ENCODE measurements around the gene PPIL1.

The PPIL1 gene

DNA sequence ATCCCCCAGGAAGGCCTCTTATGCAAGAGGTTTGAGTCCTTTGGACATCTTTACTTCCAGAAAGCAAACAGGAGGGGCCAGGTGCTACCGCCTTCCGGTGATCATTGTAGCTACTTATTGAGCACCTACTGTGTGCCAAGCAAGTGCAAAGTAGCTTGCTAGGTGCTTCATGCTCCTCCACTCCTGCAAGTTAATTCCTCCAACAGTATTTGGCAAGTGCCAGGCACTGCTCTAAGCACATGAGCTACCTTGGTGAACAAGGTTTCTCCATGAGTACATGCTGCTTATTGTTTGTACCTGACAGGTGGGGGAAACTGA is 37.6 kb downstream of the PPIL1 start:
- in situ Hi-C loops (cut with MboI; ENCODE audit: low sequenced_read_pairs), result no loop called here

DNA sequence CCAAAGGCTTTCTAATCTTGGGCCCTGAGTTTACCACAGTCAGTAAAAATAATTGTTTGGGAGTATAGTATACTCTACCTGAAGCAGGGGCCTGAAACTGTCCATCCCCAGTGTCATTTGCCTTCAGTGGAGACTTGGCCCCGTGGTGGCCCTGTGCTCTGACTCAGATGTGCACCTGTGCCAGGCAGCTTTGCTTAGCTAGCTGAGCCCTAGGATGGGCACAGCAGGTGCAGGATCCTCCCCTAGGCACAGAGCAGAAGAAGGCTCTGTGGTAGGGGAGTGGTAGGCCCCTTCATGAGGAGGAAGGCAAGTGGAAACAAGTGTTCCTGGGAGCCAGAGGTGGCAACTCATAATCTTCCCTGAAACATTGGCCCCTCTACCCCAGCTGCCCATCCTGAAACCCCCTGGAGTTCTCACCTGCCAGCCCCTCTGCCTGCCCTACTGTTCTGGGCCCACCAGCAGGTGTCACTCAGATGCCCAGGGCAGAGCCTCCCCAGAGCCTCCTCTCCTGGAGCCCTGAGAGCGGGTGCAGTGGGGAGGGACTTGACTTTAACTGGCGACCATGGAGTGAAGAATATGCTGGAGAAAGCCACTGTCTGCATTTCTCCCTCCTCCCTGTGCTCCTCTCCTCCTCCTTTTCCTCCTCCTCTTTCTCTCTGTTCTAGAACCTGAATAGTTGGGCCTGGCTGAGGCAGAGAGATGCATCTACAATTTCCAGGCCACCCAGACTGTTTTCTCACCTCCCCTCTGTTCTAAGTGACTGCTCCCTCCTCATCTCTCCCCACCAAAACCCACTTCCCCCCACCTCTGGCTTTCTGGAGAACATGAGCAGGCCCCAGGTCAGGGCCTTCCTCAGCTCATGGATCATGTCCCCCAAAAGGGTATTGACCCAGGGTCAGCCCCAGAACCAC is 38.2 kb downstream of the PPIL1 start:
- in situ Hi-C loops (cut with MboI; ENCODE audit: low sequenced_read_pairs), result no loop called here

DNA sequence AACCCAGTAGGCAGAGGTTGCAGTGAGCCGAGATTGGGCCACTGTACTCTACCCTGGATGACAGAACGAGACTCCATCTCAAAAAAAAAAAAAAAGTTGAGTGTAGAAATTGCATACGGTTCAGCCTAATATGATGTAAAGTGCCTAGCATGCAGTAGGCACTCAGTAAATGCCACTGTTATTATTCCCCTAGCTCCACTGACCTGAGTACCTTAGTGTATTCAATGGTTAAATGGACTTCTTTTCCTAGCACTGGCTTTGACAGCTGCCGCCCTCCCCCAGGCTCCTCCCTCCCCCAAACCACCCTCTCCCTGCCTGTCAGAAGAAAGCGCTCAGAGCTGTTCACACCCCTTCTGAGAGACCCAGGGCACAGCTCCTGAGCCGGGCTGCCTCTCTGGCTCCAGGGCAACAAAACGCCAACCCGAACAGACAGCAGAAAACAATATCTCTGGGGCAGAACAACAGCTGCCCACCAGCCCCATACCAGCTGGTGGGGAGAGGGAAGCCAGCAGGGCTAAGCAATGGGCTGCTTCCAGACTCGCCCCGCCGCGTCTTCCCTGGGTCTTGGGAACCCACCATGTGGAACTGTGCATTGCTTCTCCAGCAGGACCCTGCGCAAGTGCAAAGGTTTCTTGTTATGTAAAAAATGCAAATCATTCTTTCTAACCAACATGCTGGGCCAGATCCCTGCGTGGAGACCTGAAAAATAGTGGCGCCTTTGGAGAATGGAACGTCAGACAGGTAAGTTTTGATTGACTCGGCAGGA is 39.8 kb downstream of the PPIL1 start:
- in situ Hi-C loops (cut with MboI; ENCODE audit: low sequenced_read_pairs), result no loop called here

DNA sequence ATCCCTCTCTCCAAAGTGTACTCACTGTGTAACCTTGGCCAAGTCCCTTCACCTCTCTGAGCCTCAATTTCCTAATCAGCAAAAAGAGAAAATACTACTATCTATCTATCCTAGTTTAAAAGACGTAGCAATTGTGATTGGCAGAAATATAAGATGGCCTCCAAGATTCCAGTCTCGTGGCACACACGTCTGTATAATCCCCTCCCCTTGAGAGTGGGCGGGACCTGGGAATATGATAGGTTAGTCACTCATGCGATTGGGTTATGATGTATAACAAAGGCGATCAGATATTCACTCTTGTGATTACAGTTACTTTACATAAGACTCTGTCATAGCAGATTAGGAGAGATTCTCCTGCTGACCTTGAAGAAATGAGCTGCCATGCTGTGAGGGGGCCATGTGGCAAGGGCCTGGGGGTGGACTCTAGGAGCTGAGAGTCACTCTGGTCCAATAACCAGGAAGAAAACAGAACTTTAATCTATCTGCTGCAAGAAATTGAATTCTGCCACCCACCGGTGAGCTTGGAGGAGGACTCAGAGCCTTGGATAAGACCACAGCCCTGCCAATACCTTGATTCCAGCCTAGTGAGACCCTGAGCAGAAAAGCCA is 41.3 kb downstream of the PPIL1 start:
- in situ Hi-C loops (cut with MboI; ENCODE audit: low sequenced_read_pairs), result no loop called here

DNA sequence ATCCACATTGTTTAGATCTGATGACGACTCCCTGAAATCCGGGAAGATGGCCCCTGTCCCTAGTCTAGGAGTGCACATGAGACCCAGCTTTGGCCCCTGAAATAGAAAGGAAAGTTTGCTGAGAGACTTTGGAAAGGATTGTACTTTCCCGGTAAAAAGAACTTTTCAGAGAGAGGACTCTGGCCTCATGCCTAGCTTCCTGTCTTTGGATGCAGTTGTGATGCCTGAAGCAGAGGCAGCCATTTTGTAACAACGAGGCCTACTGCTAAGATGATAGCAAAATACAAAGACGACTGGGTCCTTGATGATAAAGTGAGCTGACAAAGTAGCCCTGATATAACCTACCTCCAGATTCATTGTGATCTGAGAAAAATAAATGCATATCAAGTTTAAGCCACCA is 42.3 kb downstream of the PPIL1 start:
- in situ Hi-C loops (cut with MboI; ENCODE audit: low sequenced_read_pairs), result no loop called here

DNA sequence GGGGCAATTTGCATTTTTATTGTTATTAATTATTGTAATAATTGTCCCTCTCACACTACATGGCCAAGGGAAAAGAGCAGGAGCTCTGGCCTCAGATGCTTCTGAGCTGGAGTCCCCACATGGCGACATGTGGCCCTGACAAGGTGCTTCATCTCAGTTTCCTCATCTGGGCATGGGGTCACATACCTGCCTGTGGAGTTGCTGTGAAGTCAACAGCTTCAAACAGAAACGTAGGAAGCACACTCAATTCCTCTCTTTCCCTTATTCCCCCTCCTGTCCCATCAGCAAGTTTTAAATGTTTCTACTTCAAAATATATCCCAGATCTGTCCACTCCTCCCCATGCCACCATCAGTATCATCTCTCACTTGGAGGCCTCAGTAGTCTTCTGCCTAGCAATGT is 44.0 kb downstream of the PPIL1 start:
- in situ Hi-C loops (cut with MboI; ENCODE audit: low sequenced_read_pairs), result no loop called here

DNA sequence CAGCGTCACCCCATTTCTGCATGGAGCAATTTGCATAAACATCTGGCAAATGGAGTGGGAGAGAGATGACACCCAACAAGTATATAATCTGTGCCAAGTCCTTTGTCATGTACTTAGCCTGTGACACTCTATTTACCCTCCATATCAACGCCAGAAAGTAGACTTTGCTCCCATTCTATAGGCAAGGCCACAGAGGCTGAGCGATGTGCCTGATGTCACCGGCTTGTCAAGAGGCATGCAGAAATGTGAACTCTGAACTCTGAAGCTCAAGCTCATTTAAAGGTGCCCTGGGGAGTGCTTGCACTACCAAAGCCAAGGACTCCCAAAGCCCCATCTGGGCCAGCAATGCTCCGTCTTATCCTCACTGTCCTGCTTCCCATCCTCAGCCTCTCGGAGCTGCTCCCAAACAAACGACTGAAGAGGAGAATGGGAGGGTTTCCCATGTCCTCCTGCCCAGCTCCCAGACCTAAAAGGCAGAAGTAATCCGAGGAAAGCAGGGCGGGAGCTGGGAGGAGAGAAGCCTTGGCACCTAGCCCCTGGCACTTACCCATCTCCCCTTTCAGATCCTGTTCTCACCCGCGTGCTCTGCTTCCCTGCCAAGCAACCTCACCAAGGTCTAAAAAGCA is 44.6 kb downstream of the PPIL1 start:
- in situ Hi-C loops (cut with MboI; ENCODE audit: low sequenced_read_pairs), result no loop called here

DNA sequence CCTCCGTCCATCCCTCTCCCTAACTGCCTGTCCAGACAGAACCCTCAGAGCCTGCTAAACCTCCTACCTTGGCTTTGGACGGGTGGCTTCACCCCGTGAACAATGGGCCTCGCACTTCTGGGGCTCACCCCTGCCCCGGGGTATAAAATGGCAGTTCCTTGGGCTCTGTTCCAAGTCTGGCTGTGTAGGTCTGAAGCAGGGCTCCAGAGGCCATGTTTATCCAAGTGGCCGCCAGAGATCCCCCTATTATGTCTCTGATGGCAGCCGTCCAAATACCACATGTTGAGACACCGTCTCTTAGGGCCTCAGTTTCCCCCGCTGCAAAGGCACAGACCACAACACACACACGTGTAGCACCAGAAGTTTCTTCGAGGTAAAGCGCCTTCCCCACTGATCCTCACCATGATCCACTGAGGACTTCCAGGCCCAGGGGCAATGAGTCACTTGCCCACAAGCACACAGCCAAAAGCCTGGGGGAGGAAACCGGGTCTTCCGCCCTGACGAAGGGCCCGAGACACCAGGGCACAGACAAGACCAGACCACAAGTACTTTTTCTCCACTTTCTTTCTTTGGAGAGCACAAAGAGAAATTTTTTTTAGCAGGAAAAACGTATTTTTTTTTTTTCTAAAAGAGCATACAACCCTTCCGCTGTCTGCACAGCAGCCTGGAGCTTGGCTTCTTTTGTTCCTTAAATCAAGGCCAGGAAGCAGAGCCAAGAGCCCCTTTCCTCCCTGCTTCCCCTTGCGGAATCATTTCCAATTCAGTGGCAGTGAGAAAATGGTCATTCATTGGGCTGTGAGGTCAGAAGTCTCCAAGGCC is 47.1 kb downstream of the PPIL1 start:
- in situ Hi-C loops (cut with MboI; ENCODE audit: low sequenced_read_pairs), result no loop called here

DNA sequence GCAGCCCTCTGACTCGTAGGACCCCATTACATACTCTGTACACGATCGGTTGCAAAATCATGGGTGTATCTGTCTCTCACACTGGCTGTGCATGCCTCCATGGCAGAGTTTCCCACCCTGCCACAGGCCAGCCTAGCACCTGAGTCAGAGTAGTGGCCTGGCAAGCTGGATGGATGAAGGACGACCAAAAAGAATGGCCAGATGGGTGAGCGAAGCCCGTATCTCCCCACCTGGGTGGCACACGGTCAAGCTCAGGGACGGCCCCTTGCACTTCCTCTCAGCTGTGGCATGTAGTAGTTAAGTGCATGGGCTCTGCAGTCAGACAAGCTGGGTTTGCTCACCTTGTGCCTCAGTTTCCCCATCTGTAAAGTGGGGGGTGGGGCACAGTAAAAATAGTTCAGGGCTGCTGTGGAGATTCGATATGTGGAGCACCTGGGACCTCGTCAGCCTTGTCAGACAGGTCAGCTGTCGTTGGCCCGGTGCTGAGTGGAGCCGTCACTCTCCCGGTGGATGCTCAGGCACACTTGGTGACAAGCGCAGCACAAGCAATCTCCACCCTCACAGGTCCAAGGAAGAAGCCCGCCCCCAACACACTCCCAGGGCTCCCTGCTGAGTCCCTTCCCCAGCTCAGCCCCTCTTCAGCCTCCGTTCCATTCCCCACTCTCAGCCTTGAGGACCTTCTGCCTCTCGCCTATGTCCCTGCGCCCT is 47.9 kb downstream of the PPIL1 start:
- in situ Hi-C loops (cut with MboI; ENCODE audit: low sequenced_read_pairs), result no loop called here

DNA sequence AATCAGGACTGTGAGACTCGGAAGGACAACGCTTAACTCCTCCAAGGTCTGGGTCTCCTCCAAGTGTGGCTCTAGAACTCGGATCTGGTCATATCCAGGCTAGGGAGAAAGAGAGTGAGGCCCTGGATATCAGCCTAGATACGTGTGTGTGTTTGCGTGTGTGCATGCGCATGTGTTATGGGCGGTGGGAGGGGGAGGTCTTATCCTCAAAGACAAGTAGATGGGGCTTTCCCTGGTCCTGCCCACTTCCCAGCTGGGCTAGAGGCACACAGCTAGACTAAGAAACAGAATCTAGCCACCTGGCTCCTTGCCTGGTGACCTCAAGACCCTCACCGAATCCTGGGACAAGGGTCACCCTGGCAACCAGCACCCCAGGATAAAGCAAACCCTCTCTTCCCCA is 48.6 kb downstream of the PPIL1 start:
- in situ Hi-C loops (cut with MboI; ENCODE audit: low sequenced_read_pairs), result no loop called here

DNA sequence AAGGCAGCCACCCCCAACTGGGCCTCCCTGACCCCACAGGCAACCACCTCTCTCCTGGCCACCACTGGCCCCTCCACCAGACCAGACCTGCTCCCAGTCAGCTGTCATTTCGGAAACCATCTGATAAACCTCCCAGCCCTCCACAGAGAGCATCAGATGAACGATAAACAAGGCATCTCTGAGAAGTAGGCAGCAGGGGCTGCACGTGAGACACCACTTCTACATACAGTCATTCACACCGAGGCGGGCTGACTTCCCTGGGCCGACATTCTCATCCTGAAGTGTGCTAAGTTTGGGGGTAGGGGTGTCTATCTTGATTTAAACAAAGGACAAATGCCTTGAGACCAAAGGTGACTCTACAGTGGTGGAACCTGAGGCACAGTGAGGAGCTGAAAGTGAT is 49.2 kb downstream of the PPIL1 start:
- in situ Hi-C loops (cut with MboI; ENCODE audit: low sequenced_read_pairs), result no loop called here

DNA sequence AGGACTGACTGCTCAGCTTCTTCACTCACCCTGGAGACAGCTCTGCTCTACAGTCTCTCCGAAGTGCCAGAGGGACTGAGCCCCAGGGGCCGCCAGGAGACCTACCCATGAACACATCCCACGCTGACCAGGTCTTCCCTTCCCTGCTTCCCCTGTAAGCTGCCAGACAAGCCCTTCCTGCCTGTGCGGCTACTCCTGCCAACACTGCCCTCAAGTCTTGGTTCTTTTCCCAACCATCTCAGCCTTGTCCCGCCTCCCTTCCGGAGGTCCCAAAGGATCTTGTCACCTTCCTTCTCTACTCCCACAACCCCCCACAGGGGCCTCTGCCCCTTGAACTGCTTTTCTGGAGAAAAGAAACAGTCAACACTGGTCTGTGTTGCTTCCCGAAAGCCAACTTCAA is 50.4 kb downstream of the PPIL1 start:
- in situ Hi-C loops (cut with MboI; ENCODE audit: low sequenced_read_pairs), result no loop called here

DNA sequence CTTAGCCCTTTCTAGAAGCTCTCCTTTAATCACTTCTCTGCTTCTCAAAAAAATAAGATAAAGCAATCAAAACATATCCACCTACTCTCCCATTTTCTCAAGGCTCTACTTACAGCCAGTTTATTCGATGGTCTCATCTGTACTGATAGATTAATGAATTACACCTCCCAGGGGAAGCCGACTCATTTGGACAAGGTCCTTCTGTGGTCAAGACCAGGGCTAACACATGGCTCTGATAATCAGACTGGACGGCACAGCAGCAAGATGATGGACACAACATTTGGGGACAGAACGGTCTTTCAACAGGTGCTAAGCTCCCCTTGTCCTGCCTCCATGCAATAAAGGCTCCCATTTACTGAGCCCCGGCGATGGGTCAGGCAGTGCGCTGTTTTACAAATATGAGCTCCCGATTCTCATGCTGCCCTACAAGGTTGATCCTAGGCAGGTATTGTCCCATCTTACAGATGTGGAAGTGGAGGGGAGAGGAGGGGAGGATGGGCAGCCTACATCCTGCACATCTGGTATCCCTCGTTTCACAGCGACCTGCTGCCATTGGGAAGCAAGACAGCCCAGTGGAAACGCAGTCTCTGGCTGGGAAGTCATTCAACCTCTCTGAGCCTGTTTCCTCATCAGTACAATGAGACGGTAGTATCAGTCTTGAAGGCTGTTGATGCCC is 51.0 kb downstream of the PPIL1 start:
- in situ Hi-C loops (cut with MboI; ENCODE audit: low sequenced_read_pairs), result no loop called here

DNA sequence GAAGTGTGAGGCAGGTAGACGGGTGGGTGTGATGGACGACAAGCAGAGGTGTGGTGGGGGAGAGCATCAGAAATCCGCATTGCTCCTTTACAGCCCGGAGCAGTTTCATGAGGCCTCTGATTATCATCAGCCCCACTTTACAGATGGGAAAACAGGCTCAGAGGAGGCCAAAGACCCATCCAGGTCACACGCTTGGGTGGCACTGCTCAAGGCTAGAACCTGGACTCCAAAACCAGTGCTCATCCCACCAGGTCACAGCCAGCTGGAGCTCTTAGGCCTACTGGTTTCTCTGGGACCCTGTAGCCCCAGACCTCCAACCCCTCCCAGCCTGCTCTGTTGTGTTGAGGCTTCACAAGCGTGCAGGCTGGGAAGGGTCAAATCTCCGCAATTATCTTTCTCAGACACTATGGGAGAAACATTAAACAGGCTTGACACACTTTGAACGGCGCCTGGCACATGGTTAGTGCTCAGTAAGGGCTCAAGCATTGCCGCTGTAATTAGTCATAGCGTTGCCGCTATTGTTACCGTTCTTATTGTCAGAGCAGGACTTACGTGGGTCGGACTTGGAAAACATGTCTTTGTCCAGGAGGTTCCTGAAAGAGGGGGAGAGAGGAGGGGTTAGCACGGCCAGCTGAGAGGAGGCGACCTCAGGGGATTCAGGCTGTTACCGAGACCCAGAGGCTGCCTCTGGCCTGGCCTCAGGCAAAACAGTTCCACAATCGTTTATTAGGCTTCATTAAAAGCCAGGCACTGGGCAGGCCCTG is 51.9 kb downstream of the PPIL1 start:
- in situ Hi-C loops (cut with MboI; ENCODE audit: low sequenced_read_pairs), result no loop called here

DNA sequence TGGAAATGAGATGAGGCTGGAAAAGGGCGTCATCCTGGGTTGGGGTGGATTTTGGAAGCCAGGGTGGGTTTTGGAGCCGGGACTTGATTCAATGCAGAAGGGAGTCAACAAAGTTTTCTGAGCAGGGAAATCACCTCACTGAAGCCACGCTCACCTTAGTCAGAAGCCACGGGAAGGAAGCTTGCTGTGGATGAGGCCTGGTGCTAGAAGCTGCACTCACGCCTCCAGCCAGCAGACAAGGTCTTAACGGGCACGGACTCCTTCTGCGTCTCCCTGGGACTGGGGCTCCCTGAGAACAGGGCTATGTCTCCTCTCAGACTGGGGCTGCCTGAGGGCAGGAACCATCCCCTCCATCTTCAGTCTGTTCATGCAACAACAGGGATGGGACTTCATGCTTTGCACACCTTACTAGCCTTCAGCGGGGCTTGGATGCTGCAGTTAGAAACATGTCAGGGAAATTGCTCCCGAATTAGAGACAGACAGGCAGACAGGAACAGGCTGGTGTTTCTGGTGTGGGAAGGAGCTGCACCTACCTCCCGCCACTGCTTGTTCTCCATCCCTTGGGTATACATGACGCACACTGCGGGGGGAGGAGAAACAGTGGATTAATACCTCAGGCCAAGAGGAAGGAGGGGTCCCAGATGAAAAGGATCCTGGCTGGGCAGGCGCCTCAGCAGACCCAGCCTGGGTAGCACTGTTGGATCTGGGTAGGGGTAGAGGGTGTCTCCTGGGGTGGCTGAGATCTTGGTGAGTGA is 52.8 kb downstream of the PPIL1 start:
- in situ Hi-C loops (cut with MboI; ENCODE audit: low sequenced_read_pairs), result no loop called here

DNA sequence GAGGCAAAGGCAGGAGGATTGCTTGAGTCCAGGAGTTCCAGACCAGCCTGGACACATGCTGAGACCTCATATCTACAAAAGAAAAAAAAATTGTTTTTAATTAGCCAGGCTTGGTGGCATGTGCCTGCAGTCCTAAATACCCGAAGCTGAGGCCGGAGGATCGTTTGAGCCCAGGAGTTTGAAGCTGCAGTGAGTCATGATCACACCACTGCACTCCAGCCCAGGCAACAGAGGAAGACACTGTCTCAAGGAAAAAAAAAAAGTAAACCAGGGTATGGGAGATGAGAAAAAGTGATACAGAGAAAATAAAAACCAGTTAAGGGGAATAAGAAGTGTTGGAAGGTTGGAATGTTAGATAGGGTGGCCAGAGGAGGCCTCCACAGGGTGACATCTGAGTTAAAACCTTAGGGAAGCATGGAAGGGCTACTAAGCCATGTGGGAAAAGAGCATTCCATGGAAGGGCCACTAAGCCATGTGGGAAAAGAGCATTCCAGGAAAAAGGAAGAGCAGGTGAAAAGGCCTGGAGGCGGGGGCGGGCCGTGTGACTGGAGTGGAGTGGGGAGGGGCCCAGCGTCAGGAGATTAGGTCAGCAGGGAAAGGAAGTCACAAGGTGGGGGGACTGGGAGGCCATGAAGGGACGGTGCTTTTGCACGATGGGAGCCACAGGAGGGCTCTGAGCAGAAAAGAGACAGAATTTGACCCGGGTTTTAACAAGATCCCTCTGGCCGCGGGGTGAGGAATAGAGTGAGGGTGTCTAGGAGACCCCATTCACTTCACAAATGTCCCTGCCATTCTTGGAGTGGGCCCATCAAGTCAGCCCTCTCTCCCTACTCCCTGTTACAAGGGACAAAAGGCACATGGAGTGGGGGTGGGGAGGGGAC is 53.7 kb downstream of the PPIL1 start:
- in situ Hi-C loops (cut with MboI; ENCODE audit: low sequenced_read_pairs), result no loop called here

DNA sequence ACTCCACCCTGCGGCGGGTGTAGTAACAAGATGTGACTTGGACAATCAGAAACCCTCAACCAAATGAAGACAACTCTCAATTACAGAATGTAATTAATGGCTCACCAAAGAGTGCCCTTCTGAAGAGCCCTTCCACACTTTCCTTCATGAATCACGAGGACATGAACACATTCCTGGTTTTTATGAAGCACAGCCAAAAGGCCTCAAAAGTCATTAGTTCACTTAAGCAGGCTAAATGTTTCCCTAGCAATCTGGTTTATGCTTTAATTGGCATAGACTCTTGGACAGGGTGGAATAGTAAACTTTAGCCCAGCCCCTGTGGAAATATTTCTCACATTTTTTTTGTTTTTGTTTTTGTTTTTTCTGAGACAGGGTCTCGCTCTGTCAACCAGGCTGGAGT is 55.8 kb downstream of the PPIL1 start:
- in situ Hi-C loops (cut with MboI; ENCODE audit: low sequenced_read_pairs), result no loop called here

Data from HL-60/S4 (cell line).